ENCODE data around the gene UFSP2. TPM values are rescaled to one million over a fixed set of nuclear protein-coding genes. Genes with fewer than 3 reads are reported as not detected.
A peak's percentile ranks its signal among the peaks of the same experiment; 100 is the strongest.

The UFSP2 gene
- total RNA-seq, 1 donor from 2014 or later = 27.5 TPM

GRCh38 chr4:185404031-185404430, 21.7 kb downstream of the UFSP2 start:
- Histone ChIP-seq H3K4me1 (ENCODE audit: insufficient read depth, low read length) (no peaks in the 10 kb centered on the region), H4K20me1 (ENCODE audit: insufficient read depth, low read length) (no peaks in the 10 kb centered on the region), H3K4me2 (ENCODE audit: low read length) (no peak overlapping the region), H3K27me3 (ENCODE audit: insufficient read depth, low read length) (no peaks in the 10 kb centered on the region), H3K36me3 (ENCODE audit: insufficient read depth, low read length) (peaks cover 24% of the 10 kb centered on the region), H3K27ac (ENCODE audit: low read depth, low read length) (no peak overlapping the region), H3K9ac (ENCODE audit: low read length) (no peak overlapping the region), H3K9me3 (ENCODE audit: insufficient read depth, low read depth, low read length) (no peaks in the 10 kb centered on the region), H3K79me2 (ENCODE audit: insufficient read depth, low read length) (no peaks in the 10 kb centered on the region), H3K4me3 (ENCODE audit: insufficient read depth, low read depth, low read length) (no peak overlapping the region), H2AFZ (ENCODE audit: low read depth, low read length) (no peak overlapping the region)
- Mint-ChIP-seq H3K27me3 (ENCODE audit: low read depth, unreplicated experiment) (no peaks in the 10 kb centered on the region), H3K27ac (ENCODE audit: unreplicated experiment) (no peak overlapping the region), H3K9me3 (ENCODE audit: unreplicated experiment) (no peaks in the 10 kb centered on the region), H3K4me3 (ENCODE audit: unreplicated experiment) (no peak overlapping the region), H3K36me3 (ENCODE audit: low read depth, unreplicated experiment) (peaks cover 6% of the 10 kb centered on the region), H3K4me1 (ENCODE audit: low read depth, unreplicated experiment) (no peaks in the 10 kb centered on the region)
- FAIRE-seq (no peak), DNase-seq (ENCODE audit: low read depth) (no peak)
- TF ChIP-seq EZH2 (IDR thresholded peaks at IDR 0.05; ENCODE audit: insufficient read depth, low read length) (no peak), CTCF (IDR thresholded peaks at IDR 0.05; ENCODE audit: insufficient read depth, low read depth, low read length) (no peak)

GRCh38 chr4:185399466-185399865, 26.3 kb downstream of the UFSP2 start:
- no peaks in the 10 kb centered on the region for H3K79me2 ChIP-seq (ENCODE audit: insufficient read depth, low read length)
- H4K20me1 ChIP-seq (ENCODE audit: insufficient read depth, low read length) = no peaks in the 10 kb centered on the region
- no peak for TF ChIP-seq CTCF (IDR thresholded peaks at IDR 0.05; ENCODE audit: insufficient read depth, low read depth, low read length)
- no peak for TF ChIP-seq EZH2 (IDR thresholded peaks at IDR 0.05; ENCODE audit: insufficient read depth, low read length)
- H3K9me3 ChIP-seq (ENCODE audit: insufficient read depth, low read depth, low read length) = no peaks in the 10 kb centered on the region
- no peak overlapping the region for H2AFZ ChIP-seq (ENCODE audit: low read depth, low read length)
- H3K4me2 ChIP-seq (ENCODE audit: low read length) = no peak overlapping the region
- DNase-seq (ENCODE audit: low read depth) = no peak
- H3K27ac ChIP-seq (ENCODE audit: low read depth, low read length) = no peak overlapping the region
- peaks cover 4% of the 10 kb centered on the region for H3K4me1 Mint-ChIP-seq (ENCODE audit: low read depth, unreplicated experiment)
- peaks cover 9% of the 10 kb centered on the region for H3K4me1 ChIP-seq (ENCODE audit: insufficient read depth, low read length)
- FAIRE-seq = no peak
- no peak overlapping the region for H3K4me3 Mint-ChIP-seq (ENCODE audit: unreplicated experiment)
- H3K27ac Mint-ChIP-seq (ENCODE audit: unreplicated experiment) = no peak overlapping the region
- H3K9ac ChIP-seq (ENCODE audit: low read length) = no peak overlapping the region
- no peak overlapping the region for H3K4me3 ChIP-seq (ENCODE audit: insufficient read depth, low read depth, low read length)
- no peaks in the 10 kb centered on the region for H3K9me3 Mint-ChIP-seq (ENCODE audit: unreplicated experiment)
- peaks cover 12% of the 10 kb centered on the region for H3K36me3 ChIP-seq (ENCODE audit: insufficient read depth, low read length)
- no peaks in the 10 kb centered on the region for H3K27me3 Mint-ChIP-seq (ENCODE audit: low read depth, unreplicated experiment)
- no peaks in the 10 kb centered on the region for H3K27me3 ChIP-seq (ENCODE audit: insufficient read depth, low read length)
- peaks cover 6% of the 10 kb centered on the region for H3K36me3 Mint-ChIP-seq (ENCODE audit: low read depth, unreplicated experiment)

- Histone ChIP-seq H4K20me1 (ENCODE audit: insufficient read depth, low read length) (no peaks in the 10 kb centered on the region), H3K9me3 (ENCODE audit: insufficient read depth, low read depth, low read length) (no peaks in the 10 kb centered on the region), H3K79me2 (ENCODE audit: insufficient read depth, low read length) (no peaks in the 10 kb centered on the region), H3K9ac (ENCODE audit: low read length) (no peak overlapping the region), H3K4me3 (ENCODE audit: insufficient read depth, low read depth, low read length) (no peak overlapping the region), H3K36me3 (ENCODE audit: insufficient read depth, low read length) (peaks cover 12% of the 10 kb centered on the region), H3K27me3 (ENCODE audit: insufficient read depth, low read length) (no peaks in the 10 kb centered on the region), H2AFZ (ENCODE audit: low read depth, low read length) (no peak overlapping the region), H3K4me2 (ENCODE audit: low read length) (no peak overlapping the region), H3K27ac (ENCODE audit: low read depth, low read length) (no peak overlapping the region), H3K4me1 (ENCODE audit: insufficient read depth, low read length) (peaks cover 9% of the 10 kb centered on the region)
- Mint-ChIP-seq H3K36me3 (ENCODE audit: low read depth, unreplicated experiment) (peaks cover 6% of the 10 kb centered on the region), H3K4me1 (ENCODE audit: low read depth, unreplicated experiment) (peaks cover 6% of the 10 kb centered on the region), H3K9me3 (ENCODE audit: unreplicated experiment) (no peaks in the 10 kb centered on the region), H3K27ac (ENCODE audit: unreplicated experiment) (peak overlapping the region; percentile 14), H3K4me3 (ENCODE audit: unreplicated experiment) (no peak overlapping the region), H3K27me3 (ENCODE audit: low read depth, unreplicated experiment) (no peaks in the 10 kb centered on the region)
- TF ChIP-seq CTCF (IDR thresholded peaks at IDR 0.05; ENCODE audit: insufficient read depth, low read depth, low read length) = no peak
- TF ChIP-seq EZH2 (IDR thresholded peaks at IDR 0.05; ENCODE audit: insufficient read depth, low read length) = no peak
- no peak for DNase-seq (ENCODE audit: low read depth)
- FAIRE-seq = no peak
Measured at GRCh38 chr4:185398618-185399017, 27.1 kb downstream of the UFSP2 start.
